Calu3 (cell line): Measurements from ENCODE around the gene DSTYK. TPM values are rescaled to one million over a fixed set of nuclear protein-coding genes. Genes with fewer than 3 reads are reported as not detected.

Experiments used
- BruUV-seq: library from RNA; stranded (reverse); fragments of 400-500 nt; replicated peaks from 2 replicates; lab custom pipeline; 2021; lab: Mats Ljungman, UMichigan
- CTCF ChIA-PET: fragments of 300-600 bp; sonication (Branson Sonifier 250); formaldehyde crosslinking; loops from one replicate; lab custom pipeline; 2022; ENCODE audit warnings: antibody characterized with exemption; lab: Charles Lee
- DNase-seq: peaks from one replicate; pipeline ENCODE4 v3.0.0; 2022
- H3K27ac Mint-ChIP-seq: one replicate; pipeline ENCODE4 v1.8.0; 2022; ENCODE audit warnings: mixed read lengths; ENCODE audit not compliant: unreplicated experiment
- H3K27me3 Mint-ChIP-seq: one replicate; pipeline ENCODE4 v1.8.0; 2022; ENCODE audit warnings: mixed read lengths; ENCODE audit not compliant: unreplicated experiment
- H3K36me3 Mint-ChIP-seq: one replicate; pipeline ENCODE4 v1.8.0; 2022; ENCODE audit warnings: mild to moderate bottlenecking, moderate library complexity, mixed read lengths; ENCODE audit not compliant: insufficient read depth, unreplicated experiment
- H3K4me1 Mint-ChIP-seq: one replicate; pipeline ENCODE4 v1.8.0; 2022; ENCODE audit warnings: mild to moderate bottlenecking, low read depth, mixed read lengths; ENCODE audit not compliant: unreplicated experiment
- H3K4me3 Mint-ChIP-seq: one replicate; pipeline ENCODE4 v1.8.0; 2022; ENCODE audit warnings: mild to moderate bottlenecking, low read depth, moderate library complexity, mixed read lengths; ENCODE audit not compliant: unreplicated experiment
- H3K9me3 Mint-ChIP-seq: one replicate; pipeline ENCODE4 v1.8.0; 2022; ENCODE audit warnings: low read depth, mixed read lengths; ENCODE audit not compliant: unreplicated experiment
- CTCF ChIP-seq: fragments of 200-600 bp; IDR thresholded peaks from one replicate; pipeline ENCODE4 v1.8.0; 2022; ENCODE audit warnings: antibody characterized with exemption; ENCODE audit not compliant: unreplicated experiment
- intact Hi-C: fragments of 100-400 bp; cut with micrococcal nuclease; formaldehyde crosslinking; loops from one replicate; pipeline ENCODE4 v1.10.0; 2022; ENCODE audit not compliant: unreplicated experiment
- total RNA-seq: library from RNA; stranded (reverse); gene quantifications from 2 replicates; pipeline ENCODE4 v1.2.3, GENCODE V29; 2022

Gene DSTYK
- total RNA-seq, 1 experiment from 2014 or later, result 8.3 TPM

- H3K4me3 Mint-ChIP-seq, result no peak overlapping the region
- no peaks in the 10 kb centered on the region for H3K27me3 Mint-ChIP-seq
- CTCF ChIA-PET, result interaction anchor here (0.7 kb wide), 1 partner anchor 493 kb away, joined by 4 read pairs; no protein-coding TSS in a partner anchor
- no peak for DNase-seq
- TF ChIP-seq CTCF, result no peak
- intact Hi-C loops, result no loop called here
- H3K9me3 Mint-ChIP-seq, result no peaks in the 10 kb centered on the region
- BruUV-seq, result no TSS peak
- no peak overlapping the region for H3K27ac Mint-ChIP-seq
- peaks cover 15% of the 10 kb centered on the region for H3K4me1 Mint-ChIP-seq
- no peaks in the 10 kb centered on the region for H3K36me3 Mint-ChIP-seq
These were observed 20.5 kb downstream of the DSTYK start for GRCh38 chr1:205190845-205191577.

- CTCF ChIA-PET, result no interaction called here
- intact Hi-C loops, result no loop called here
- no peaks in the 10 kb centered on the region for H3K36me3 Mint-ChIP-seq
- H3K27me3 Mint-ChIP-seq, result no peaks in the 10 kb centered on the region
- TF ChIP-seq CTCF, result no peak
- no peaks in the 10 kb centered on the region for H3K9me3 Mint-ChIP-seq
- no peak for DNase-seq
- no peak overlapping the region for H3K27ac Mint-ChIP-seq
- no peak overlapping the region for H3K4me3 Mint-ChIP-seq
- H3K4me1 Mint-ChIP-seq, result peaks cover 15% of the 10 kb centered on the region
- BruUV-seq, result no TSS peak
These were observed 22.4 kb downstream of the DSTYK start for GRCh38 chr1:205189131-205189530.

- no TSS peak for BruUV-seq
- intact Hi-C loops, result no loop called here
- no peak for TF ChIP-seq CTCF
- Mint-ChIP-seq H3K36me3 (no peaks in the 10 kb centered on the region), H3K27me3 (no peaks in the 10 kb centered on the region), H3K4me1 (peaks cover 15% of the 10 kb centered on the region), H3K4me3 (no peak overlapping the region), H3K27ac (no peak overlapping the region), H3K9me3 (no peaks in the 10 kb centered on the region)
- no peak for DNase-seq
- CTCF ChIA-PET, result no interaction called here
These were observed 22.9 kb downstream of the DSTYK start for GRCh38 chr1:205188596-205188995.

GRCh38 chr1:205188098-205188497 is 23.4 kb downstream of the DSTYK start:
- intact Hi-C loops, result no loop called here
- Mint-ChIP-seq H3K27ac (no peak overlapping the region), H3K27me3 (no peaks in the 10 kb centered on the region), H3K4me1 (peaks cover 15% of the 10 kb centered on the region), H3K4me3 (no peak overlapping the region), H3K36me3 (no peaks in the 10 kb centered on the region), H3K9me3 (no peaks in the 10 kb centered on the region)
- no peak for TF ChIP-seq CTCF
- no peak for DNase-seq
- CTCF ChIA-PET, result no interaction called here
- BruUV-seq, result no TSS peak
